HCT116 (cell line): ENCODE results near the gene MYO1B. TPM values are rescaled to one million over a fixed set of nuclear protein-coding genes. Genes with fewer than 3 reads are reported as not detected.

Experiments used
- ATAC-seq: fragments of 200-7000 bp; cut with Tn5 transposase; 2 replicates; pipeline ENCODE4 v1.9.1; 2020; ENCODE audit warnings: mild to moderate bottlenecking, moderate library complexity
- BruUV-seq: library from RNA; stranded (reverse); fragments of 400-500 nt; replicated peaks from 2 replicates; lab custom pipeline; 2021; lab: Mats Ljungman, UMichigan
- CTCF ChIA-PET: fragments of 300-600 bp; sonication (Branson Sonifier 250); formaldehyde crosslinking; loops from one replicate; lab custom pipeline; 2021; ENCODE audit warnings: antibody characterized with exemption; lab: Charles Lee
- POLR2A ChIA-PET: fragments of 300-600, 350-600 bp; sonication (Branson Sonifier 250); formaldehyde crosslinking; loops from one replicate; lab custom pipeline; 2021; ENCODE audit warnings: antibody characterized with exemption; lab: Charles Lee
- RAD21 ChIA-PET, 2 experiments: fragments of 300-600 bp; sonication (Branson Sonifier 250); formaldehyde crosslinking; loops; one replicate each; lab custom pipeline; 2023; ENCODE audit warnings: low total read pairs in 2 of 2; ENCODE audit not compliant: uncharacterized antibody in 2 of 2, unreplicated experiment in 2 of 2, low non-redundant PET in 1 of 2; lab: Charles Lee
- DNase-seq: peaks from one replicate; pipeline ENCODE4 v3.0.0-alpha.2; 2010; ENCODE audit warnings: low read depth, low spot score
- H2AFZ ChIP-seq: fragments of 200-600 bp; shearing (Covaris generic), sonication (generic); 2 replicates; pipeline ENCODE4 v1.6.1; 2017; ENCODE audit warnings: low read depth, mixed run types, mixed read lengths, antibody characterized with exemption, low read length; ENCODE audit not compliant: poor library complexity, severe bottlenecking
- H3K27ac ChIP-seq: 2 replicates; pipeline ENCODE4 v1.5.1; 2012; ENCODE audit warnings: low read depth, low read length
- H3K27me3 ChIP-seq: fragments of 200-600 bp; sonication (generic); 2 replicates; pipeline ENCODE4 v1.6.1; 2016; ENCODE audit warnings: mixed run types, low read length, mixed read lengths; ENCODE audit not compliant: insufficient read depth
- H3K36me3 ChIP-seq, 2 experiments: fragments of 200-500 bp in 1 of 2; fragments of 200-600 bp in 1 of 2; sonication (Bioruptor generic) in 1 of 2; sonication (generic) in 1 of 2; 2 replicates each; pipeline versions ENCODE4 v1.5.1 to v1.6.1; 2014 to 2016; ENCODE audit warnings: low read length in 2 of 2, inconsistent platforms in 1 of 2, mixed read lengths in 1 of 2, mixed run types in 1 of 2; ENCODE audit not compliant: insufficient read depth in 2 of 2, control insufficient read depth in 1 of 2
- H3K4me1 ChIP-seq, 2 experiments: fragments of 200-600 bp in 1 of 2; sonication (generic) in 1 of 2; 2 replicates each; pipeline versions ENCODE4 v1.5.1 to v1.6.1; 2012 to 2017; ENCODE audit warnings: low read length in 2 of 2, inconsistent platforms in 1 of 2, mild to moderate bottlenecking in 1 of 2, mixed read lengths in 1 of 2, mixed run types in 1 of 2, moderate library complexity in 1 of 2; ENCODE audit not compliant: insufficient read depth in 2 of 2, control insufficient read depth in 1 of 2
- H3K4me2 ChIP-seq: fragments of 200-600 bp; sonication (generic); 2 replicates; pipeline ENCODE4 v1.6.1; 2017; ENCODE audit warnings: mixed run types, low read length, mixed read lengths
- H3K4me3 ChIP-seq, 2 experiments: fragments of 200-600 bp in 1 of 2; sonication (generic) in 1 of 2; replicated peaks in 1 of 2; 2 replicates each; pipeline ENCODE4 v1.5.1; 2011 to 2016; ENCODE audit warnings: low read length in 2 of 2, control low read depth in 1 of 2, low read depth in 1 of 2, mild to moderate bottlenecking in 1 of 2, mixed read lengths in 1 of 2, mixed run types in 1 of 2
- H3K79me2 ChIP-seq: fragments of 200-600 bp; sonication (generic); 2 replicates; pipeline ENCODE4 v1.6.1; 2017; ENCODE audit warnings: mild to moderate bottlenecking, mixed run types, low read length, moderate library complexity, mixed read lengths; ENCODE audit not compliant: insufficient read depth
- H3K9ac ChIP-seq: fragments of 200-600 bp; sonication (generic); 2 replicates; pipeline ENCODE4 v1.6.1; 2016; ENCODE audit warnings: low read length, mixed read lengths
- H3K9me2 ChIP-seq: fragments of 200-600 bp; sonication (generic), shearing (Covaris generic); 2 replicates; pipeline ENCODE4 v1.6.1; 2017; ENCODE audit warnings: mixed run types, mild to moderate bottlenecking, moderate library complexity; ENCODE audit not compliant: insufficient read depth
- H3K9me3 ChIP-seq, 2 experiments: fragments of 200-500 bp in 1 of 2; fragments of 200-600 bp in 1 of 2; sonication (Bioruptor generic) in 1 of 2; sonication (generic) in 1 of 2; 2 replicates each; pipeline ENCODE4 v1.6.1; 2014 to 2017; ENCODE audit warnings: low read length in 2 of 2, mixed read lengths in 2 of 2, inconsistent platforms in 1 of 2, low read depth in 1 of 2, mild to moderate bottlenecking in 1 of 2, mixed run types in 1 of 2, moderate library complexity in 1 of 2; ENCODE audit not compliant: control insufficient read depth in 1 of 2, insufficient read depth in 1 of 2
- H4K20me1 ChIP-seq: fragments of 200-600 bp; sonication (generic), shearing (Covaris generic); 2 replicates; pipeline ENCODE4 v1.6.1; 2017; ENCODE audit warnings: mixed run types, mild to moderate bottlenecking, moderate library complexity; ENCODE audit not compliant: insufficient read depth
- ATF3 ChIP-seq: IDR thresholded peaks from 2 replicates; pipeline ENCODE4 v1.6.1; 2012
- CBX3 ChIP-seq: IDR thresholded peaks from 2 replicates; pipeline ENCODE4 v1.6.1; 2012; ENCODE audit warnings: low read depth
- CEBPB ChIP-seq: IDR thresholded peaks from 2 replicates; pipeline ENCODE4 v1.6.1; 2012; ENCODE audit warnings: low read depth
- ELF1 ChIP-seq: IDR thresholded peaks from 2 replicates; pipeline ENCODE4 v1.6.1; 2012; ENCODE audit warnings: low read depth, borderline replicate concordance
- EZH2 ChIP-seq: fragments of 200-600 bp; sonication (generic); IDR thresholded peaks from 2 replicates; pipeline ENCODE4 v1.6.1; 2017; ENCODE audit warnings: antibody characterized with exemption, mixed run types
- POLR2A ChIP-seq: IDR thresholded peaks from 2 replicates; pipeline ENCODE4 v1.7.0; 2011; ENCODE audit warnings: borderline replicate concordance; ENCODE audit not compliant: insufficient read depth, insufficient read length; ENCODE audit errors: extremely low read depth
- SIN3A ChIP-seq: IDR thresholded peaks from 2 replicates; pipeline ENCODE4 v1.6.1; 2012; ENCODE audit warnings: low read depth
- SP1 ChIP-seq: IDR thresholded peaks from 2 replicates; pipeline ENCODE4 v1.6.1; 2012; ENCODE audit warnings: low read depth
- TCF7L2 ChIP-seq: IDR thresholded peaks from 2 replicates; pipeline ENCODE4 v1.7.0; 2011; ENCODE audit warnings: borderline replicate concordance, inconsistent platforms; ENCODE audit not compliant: insufficient read depth, insufficient read length; ENCODE audit errors: extremely low read depth
- YY1 ChIP-seq: IDR thresholded peaks from 2 replicates; pipeline ENCODE4 v1.6.1; 2011; ENCODE audit warnings: low read length, low read depth, moderate library complexity, mild to moderate bottlenecking; ENCODE audit not compliant: insufficient replicate concordance; ENCODE audit errors: extremely low read depth
- ZFX ChIP-seq: fragments of 450-650 bp; IDR thresholded peaks from 2 replicates; pipeline ENCODE4 v1.6.1; 2017
- ZNF274 ChIP-seq: fragments of 200-500 bp; sonication (Bioruptor generic); IDR thresholded peaks from 2 replicates; pipeline ENCODE4 v1.6.1; 2014; ENCODE audit warnings: mild to moderate bottlenecking, low read depth, low read length, inconsistent platforms
- intact Hi-C: fragments of 100-400 bp; cut with micrococcal nuclease; formaldehyde crosslinking; loops from 2 replicates; pipeline ENCODE4 v1.10.0; 2022
- total RNA-seq: library from RNA; stranded (reverse); gene quantifications from one replicate; pipeline ENCODE4 v1.2.1, GENCODE V29; 2021; ENCODE audit not compliant: unreplicated experiment
- TF ChIP-seq, protein P1 (sequence below): IDR thresholded peaks from 2 replicates; pipeline ENCODE4 v1.6.1; 2012; ENCODE audit warnings: low read depth
- TF ChIP-seq, protein P2 (sequence below): IDR thresholded peaks from 2 replicates; pipeline ENCODE4 v1.6.1; 2011; ENCODE audit warnings: mild to moderate bottlenecking, low read length, moderate library complexity; ENCODE audit not compliant: insufficient replicate concordance; ENCODE audit errors: extremely low read depth

Gene MYO1B
- total RNA-seq, 1 experiment from 2014 or later: 51.7 TPM

- Histone ChIP-seq H3K9me3 (no peaks in the 10 kb centered on the region), H3K4me3 (no peak overlapping the region), H3K27ac (no peak overlapping the region), H3K4me2 (no peak overlapping the region), H3K36me3 (0 out of 4 replicates have a peak, but pooled peaks cover 0 to 5% of the 10 kb centered on the region in 2 experiments), H2AFZ (no peak overlapping the region), H3K79me2 (peaks cover 46% of the 10 kb centered on the region), H3K9ac (no peak overlapping the region)
- ChIA-PET POLR2A (no interaction called here), RAD21 (no interaction called here)
- no peak for ATAC-seq
- intact Hi-C loops: no loop called here
- TF ChIP-seq ATF3: no peak
- TF ChIP-seq SP1: no peak
- TF ChIP-seq CBX3: no peak
- TF ChIP-seq, all 23 proteins: peak for 0
- CTCF ChIA-PET: no interaction called here
- H4K20me1 ChIP-seq: no peaks in the 10 kb centered on the region
- H3K9me2 ChIP-seq: no peaks in the 10 kb centered on the region
- DNase-seq: no peak
- BruUV-seq: no TSS peak
- H3K27me3 ChIP-seq: no peaks in the 10 kb centered on the region
- H3K4me1 ChIP-seq: no peaks in the 10 kb centered on the region
Measured at GRCh38 chr2:191276792-191277465, 31.7 kb downstream of the MYO1B start.

GRCh38 chr2:191280290-191280689, 35.1 kb downstream of the MYO1B start:
- no peak overlapping the region for H3K4me2 ChIP-seq
- CTCF ChIA-PET: no interaction called here
- H2AFZ ChIP-seq: no peak overlapping the region
- no peaks in the 10 kb centered on the region for H3K9me2 ChIP-seq
- RAD21 ChIA-PET: interaction anchor here in 1 of 2 experiments (0.5 kb wide), 1 partner anchor 97 kb away, joined by 3 read pairs; no protein-coding TSS in a partner anchor
- H3K36me3 ChIP-seq: 0 out of 4 replicates have a peak, but pooled peaks cover 0 to 5% of the 10 kb centered on the region in 2 experiments
- POLR2A ChIA-PET: no interaction called here
- no peak overlapping the region for H3K9ac ChIP-seq
- no peak overlapping the region for H3K27ac ChIP-seq
- H3K9me3 ChIP-seq: no peaks in the 10 kb centered on the region
- DNase-seq (no peak), ATAC-seq (no peak)
- no TSS peak for BruUV-seq
- H3K79me2 ChIP-seq: peaks cover 17% of the 10 kb centered on the region; the same call in 1 of the 2 replicates
- H4K20me1 ChIP-seq: no peaks in the 10 kb centered on the region
- no peaks in the 10 kb centered on the region for H3K4me1 ChIP-seq
- no peak overlapping the region for H3K4me3 ChIP-seq
- no peaks in the 10 kb centered on the region for H3K27me3 ChIP-seq
- intact Hi-C loops: no loop called here
- TF ChIP-seq CEBPB (no peak), EZH2 (no peak), ZNF274 (no peak), TCF7L2 (no peak), ZFX (no peak), YY1 (no peak), POLR2A (no peak), SP1 (no peak), ELF1 (no peak), SIN3A (no peak)
- TF ChIP-seq, protein P1, sequence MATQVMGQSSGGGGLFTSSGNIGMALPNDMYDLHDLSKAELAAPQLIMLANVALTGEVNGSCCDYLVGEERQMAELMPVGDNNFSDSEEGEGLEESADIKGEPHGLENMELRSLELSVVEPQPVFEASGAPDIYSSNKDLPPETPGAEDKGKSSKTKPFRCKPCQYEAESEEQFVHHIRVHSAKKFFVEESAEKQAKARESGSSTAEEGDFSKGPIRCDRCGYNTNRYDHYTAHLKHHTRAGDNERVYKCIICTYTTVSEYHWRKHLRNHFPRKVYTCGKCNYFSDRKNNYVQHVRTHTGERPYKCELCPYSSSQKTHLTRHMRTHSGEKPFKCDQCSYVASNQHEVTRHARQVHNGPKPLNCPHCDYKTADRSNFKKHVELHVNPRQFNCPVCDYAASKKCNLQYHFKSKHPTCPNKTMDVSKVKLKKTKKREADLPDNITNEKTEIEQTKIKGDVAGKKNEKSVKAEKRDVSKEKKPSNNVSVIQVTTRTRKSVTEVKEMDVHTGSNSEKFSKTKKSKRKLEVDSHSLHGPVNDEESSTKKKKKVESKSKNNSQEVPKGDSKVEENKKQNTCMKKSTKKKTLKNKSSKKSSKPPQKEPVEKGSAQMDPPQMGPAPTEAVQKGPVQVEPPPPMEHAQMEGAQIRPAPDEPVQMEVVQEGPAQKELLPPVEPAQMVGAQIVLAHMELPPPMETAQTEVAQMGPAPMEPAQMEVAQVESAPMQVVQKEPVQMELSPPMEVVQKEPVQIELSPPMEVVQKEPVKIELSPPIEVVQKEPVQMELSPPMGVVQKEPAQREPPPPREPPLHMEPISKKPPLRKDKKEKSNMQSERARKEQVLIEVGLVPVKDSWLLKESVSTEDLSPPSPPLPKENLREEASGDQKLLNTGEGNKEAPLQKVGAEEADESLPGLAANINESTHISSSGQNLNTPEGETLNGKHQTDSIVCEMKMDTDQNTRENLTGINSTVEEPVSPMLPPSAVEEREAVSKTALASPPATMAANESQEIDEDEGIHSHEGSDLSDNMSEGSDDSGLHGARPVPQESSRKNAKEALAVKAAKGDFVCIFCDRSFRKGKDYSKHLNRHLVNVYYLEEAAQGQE: no peak
- TF ChIP-seq, protein P2, sequence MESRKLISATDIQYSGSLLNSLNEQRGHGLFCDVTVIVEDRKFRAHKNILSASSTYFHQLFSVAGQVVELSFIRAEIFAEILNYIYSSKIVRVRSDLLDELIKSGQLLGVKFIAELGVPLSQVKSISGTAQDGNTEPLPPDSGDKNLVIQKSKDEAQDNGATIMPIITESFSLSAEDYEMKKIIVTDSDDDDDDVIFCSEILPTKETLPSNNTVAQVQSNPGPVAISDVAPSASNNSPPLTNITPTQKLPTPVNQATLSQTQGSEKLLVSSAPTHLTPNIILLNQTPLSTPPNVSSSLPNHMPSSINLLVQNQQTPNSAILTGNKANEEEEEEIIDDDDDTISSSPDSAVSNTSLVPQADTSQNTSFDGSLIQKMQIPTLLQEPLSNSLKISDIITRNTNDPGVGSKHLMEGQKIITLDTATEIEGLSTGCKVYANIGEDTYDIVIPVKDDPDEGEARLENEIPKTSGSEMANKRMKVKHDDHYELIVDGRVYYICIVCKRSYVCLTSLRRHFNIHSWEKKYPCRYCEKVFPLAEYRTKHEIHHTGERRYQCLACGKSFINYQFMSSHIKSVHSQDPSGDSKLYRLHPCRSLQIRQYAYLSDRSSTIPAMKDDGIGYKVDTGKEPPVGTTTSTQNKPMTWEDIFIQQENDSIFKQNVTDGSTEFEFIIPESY: no peak
